Activated T-helper 9 cell treated with anti-CD3 and anti-CD28 coated beads, Interleukin-2, amount 50 U/mL, for 16 hours (primary cell): ENCODE results near the gene OPHN1.
"Not testable (repeated sequence)": the region's sequence is repeated elsewhere in the genome, so short reads cannot be mapped to it uniquely, and the experiment has no call there.

Experiments used
- DNase-seq: peaks from one replicate; pipeline ENCODE4 v3.0.0-alpha.2; 2020; ENCODE audit warnings: low read depth

Gene OPHN1

GRCh38 chrX:68163441-68163840 is 269.9 kb downstream of the OPHN1 start:
- DNase-seq: no peak

- no peak for DNase-seq
These were observed 285.4 kb downstream of the OPHN1 start for GRCh38 chrX:68147848-68148247.

GRCh38 chrX:68146054-68146453 is 287.2 kb downstream of the OPHN1 start:
- no peak for DNase-seq

GRCh38 chrX:68139791-68140190 is 293.5 kb downstream of the OPHN1 start:
- no peak for DNase-seq

GRCh38 chrX:68133181-68133580 is 300.1 kb downstream of the OPHN1 start:
- no peak for DNase-seq

GRCh38 chrX:68132749-68133148 is 300.5 kb downstream of the OPHN1 start:
- DNase-seq: no peak

GRCh38 chrX:68121835-68122234 is 311.5 kb downstream of the OPHN1 start:
- no peak for DNase-seq

- no peak for DNase-seq
These were observed 311.9 kb downstream of the OPHN1 start for GRCh38 chrX:68121371-68121770.

GRCh38 chrX:68115371-68115770 is 317.9 kb downstream of the OPHN1 start:
- DNase-seq: no peak

- no peak for DNase-seq
These were observed 318.6 kb downstream of the OPHN1 start for GRCh38 chrX:68114573-68115129.

- no peak for DNase-seq
These were observed 319.3 kb downstream of the OPHN1 start for GRCh38 chrX:68113837-68114572.

- no peak for DNase-seq
These were observed 321.0 kb downstream of the OPHN1 start for GRCh38 chrX:68112321-68112720.

- no peak for DNase-seq
These were observed 324.1 kb downstream of the OPHN1 start for GRCh38 chrX:68109162-68109561.

GRCh38 chrX:68098431-68098830 is 334.9 kb downstream of the OPHN1 start:
- no peak for DNase-seq

- DNase-seq: no peak
These were observed 343.0 kb downstream of the OPHN1 start for GRCh38 chrX:68090266-68090665.

- no peak for DNase-seq
These were observed 345.8 kb downstream of the OPHN1 start for GRCh38 chrX:68087526-68087925.

GRCh38 chrX:68086709-68087108 is 346.6 kb downstream of the OPHN1 start:
- no peak for DNase-seq

- no peak for DNase-seq
These were observed 348.5 kb downstream of the OPHN1 start for GRCh38 chrX:68084765-68085164.

GRCh38 chrX:68083510-68083909 is 349.8 kb downstream of the OPHN1 start:
- DNase-seq: no peak

GRCh38 chrX:68079961-68080360 is 353.3 kb downstream of the OPHN1 start:
- DNase-seq: no peak

- not testable (repeated sequence) for DNase-seq
These were observed 354.5 kb downstream of the OPHN1 start for GRCh38 chrX:68078801-68079200.

- no peak for DNase-seq
These were observed 355.9 kb downstream of the OPHN1 start for GRCh38 chrX:68077378-68077777.

- no peak for DNase-seq
These were observed 361.3 kb downstream of the OPHN1 start for GRCh38 chrX:68072041-68072440.

GRCh38 chrX:68070119-68070518 is 363.2 kb downstream of the OPHN1 start:
- DNase-seq: not testable (repeated sequence)
